Measurements from ENCODE around the gene SLC6A13. TPM values are rescaled to one million over a fixed set of nuclear protein-coding genes. Genes with fewer than 3 reads are reported as not detected.
A peak's percentile ranks its signal among the peaks of the same experiment; 100 is the strongest.

The SLC6A13 gene
- total and polyA plus RNA-seq, 2 of the 13 experiments (the other 11 are each of a cell fraction or from before 2014, with no cell fraction given): 0.05 to 0.15 TPM

DNA sequence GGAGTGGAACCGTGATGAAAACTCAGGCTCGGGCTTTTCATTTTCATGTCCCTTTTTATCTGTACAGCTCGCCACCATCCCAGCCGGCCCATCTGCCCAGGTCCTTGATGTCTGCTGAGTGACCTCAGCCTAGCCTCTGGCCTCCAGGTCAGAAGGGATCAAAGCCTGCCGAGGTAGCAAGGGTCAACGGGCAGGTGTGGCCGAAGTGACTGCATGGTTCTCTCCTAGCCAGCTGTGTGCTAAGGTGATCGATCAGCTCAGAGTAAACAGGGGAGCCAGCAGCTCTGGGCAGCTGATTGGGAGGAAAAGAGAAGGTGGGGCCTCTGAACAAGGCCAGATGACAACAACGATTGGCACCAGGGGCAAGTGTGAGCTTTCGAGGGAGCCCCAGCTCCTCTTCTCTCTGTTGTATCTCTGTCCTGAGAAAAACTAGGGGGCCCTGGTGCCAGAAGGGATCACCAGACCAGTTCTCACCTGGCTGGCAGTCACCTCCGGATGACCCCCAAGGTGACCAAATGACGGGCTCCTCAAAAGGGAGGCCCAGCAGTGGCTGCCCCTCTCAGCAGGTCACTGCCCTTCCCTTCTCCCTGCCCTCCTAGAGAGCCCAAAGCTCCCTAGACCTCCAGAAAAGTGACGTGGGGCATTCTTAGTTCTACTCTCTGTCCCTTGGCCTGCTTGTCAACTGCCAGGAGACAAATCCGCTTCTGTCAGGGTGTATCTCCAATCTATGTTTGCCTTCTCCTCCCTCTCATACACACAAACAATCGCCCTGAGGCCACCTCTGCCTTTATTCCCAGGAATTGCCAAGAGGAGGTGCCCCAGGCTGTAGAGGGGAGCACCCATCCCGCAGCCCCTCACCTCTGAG lies 52.1 kb downstream of the SLC6A13 start (continued):
- peak; percentile 70; the same call in 1 of the 3 replicates for TF ChIP-seq MXI1 (IDR thresholded peaks at IDR 0.05; ENCODE audit: borderline replicate concordance, low read depth, low read length)
- TF ChIP-seq CHCHD3 (CRISPR knock-in tag; IDR thresholded peaks at IDR 0.05): no peak
- TF ChIP-seq MLLT10 (CRISPR knock-in tag; IDR thresholded peaks at IDR 0.05): no peak
- TF ChIP-seq TCF7 (IDR thresholded peaks at IDR 0.05; ENCODE audit: low read depth): peak; percentile 100
- TF ChIP-seq ZNF224 (CRISPR knock-in tag; IDR thresholded peaks at IDR 0.05): no peak
- no peak for TF ChIP-seq HNRNPLL (IDR thresholded peaks at IDR 0.05; ENCODE audit: low read depth, low read length, poor library complexity, severe bottlenecking)
- TF ChIP-seq, protein P1, sequence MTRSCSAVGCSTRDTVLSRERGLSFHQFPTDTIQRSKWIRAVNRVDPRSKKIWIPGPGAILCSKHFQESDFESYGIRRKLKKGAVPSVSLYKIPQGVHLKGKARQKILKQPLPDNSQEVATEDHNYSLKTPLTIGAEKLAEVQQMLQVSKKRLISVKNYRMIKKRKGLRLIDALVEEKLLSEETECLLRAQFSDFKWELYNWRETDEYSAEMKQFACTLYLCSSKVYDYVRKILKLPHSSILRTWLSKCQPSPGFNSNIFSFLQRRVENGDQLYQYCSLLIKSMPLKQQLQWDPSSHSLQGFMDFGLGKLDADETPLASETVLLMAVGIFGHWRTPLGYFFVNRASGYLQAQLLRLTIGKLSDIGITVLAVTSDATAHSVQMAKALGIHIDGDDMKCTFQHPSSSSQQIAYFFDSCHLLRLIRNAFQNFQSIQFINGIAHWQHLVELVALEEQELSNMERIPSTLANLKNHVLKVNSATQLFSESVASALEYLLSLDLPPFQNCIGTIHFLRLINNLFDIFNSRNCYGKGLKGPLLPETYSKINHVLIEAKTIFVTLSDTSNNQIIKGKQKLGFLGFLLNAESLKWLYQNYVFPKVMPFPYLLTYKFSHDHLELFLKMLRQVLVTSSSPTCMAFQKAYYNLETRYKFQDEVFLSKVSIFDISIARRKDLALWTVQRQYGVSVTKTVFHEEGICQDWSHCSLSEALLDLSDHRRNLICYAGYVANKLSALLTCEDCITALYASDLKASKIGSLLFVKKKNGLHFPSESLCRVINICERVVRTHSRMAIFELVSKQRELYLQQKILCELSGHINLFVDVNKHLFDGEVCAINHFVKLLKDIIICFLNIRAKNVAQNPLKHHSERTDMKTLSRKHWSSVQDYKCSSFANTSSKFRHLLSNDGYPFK (CRISPR knock-in tag; IDR thresholded peaks at IDR 0.05; ENCODE audit: borderline replicate concordance): peak; percentile 50; the same call in 1 of the 2 replicates
- peak; percentile 100 for TF ChIP-seq NR2F2 (IDR thresholded peaks at IDR 0.05; ENCODE audit: borderline replicate concordance, low read depth)
- TF ChIP-seq ZNF496 (CRISPR knock-in tag; IDR thresholded peaks at IDR 0.05; ENCODE audit: insufficient replicate concordance): no peak
- TF ChIP-seq ARNT (IDR thresholded peaks at IDR 0.05): no peak
- TF ChIP-seq BORCS8-MEF2B (CRISPR knock-in tag; IDR thresholded peaks at IDR 0.05): peak; percentile 96
- TF ChIP-seq HDAC2 (CRISPR knock-in tag; IDR thresholded peaks at IDR 0.05): peak; percentile 100
- no peak for TF ChIP-seq ZNF235 (CRISPR knock-in tag; IDR thresholded peaks at IDR 0.05; ENCODE audit: borderline replicate concordance)
- TF ChIP-seq HNRNPK (IDR thresholded peaks at IDR 0.05; ENCODE audit: low read depth, low read length, poor library complexity, severe bottlenecking): no peak
- TF ChIP-seq ZNF749 (CRISPR knock-in tag; IDR thresholded peaks at IDR 0.05; ENCODE audit: borderline replicate concordance): 0 out of 2 replicates have a peak, but pooled peaks have one; percentile 38
- TF ChIP-seq, protein P2, sequence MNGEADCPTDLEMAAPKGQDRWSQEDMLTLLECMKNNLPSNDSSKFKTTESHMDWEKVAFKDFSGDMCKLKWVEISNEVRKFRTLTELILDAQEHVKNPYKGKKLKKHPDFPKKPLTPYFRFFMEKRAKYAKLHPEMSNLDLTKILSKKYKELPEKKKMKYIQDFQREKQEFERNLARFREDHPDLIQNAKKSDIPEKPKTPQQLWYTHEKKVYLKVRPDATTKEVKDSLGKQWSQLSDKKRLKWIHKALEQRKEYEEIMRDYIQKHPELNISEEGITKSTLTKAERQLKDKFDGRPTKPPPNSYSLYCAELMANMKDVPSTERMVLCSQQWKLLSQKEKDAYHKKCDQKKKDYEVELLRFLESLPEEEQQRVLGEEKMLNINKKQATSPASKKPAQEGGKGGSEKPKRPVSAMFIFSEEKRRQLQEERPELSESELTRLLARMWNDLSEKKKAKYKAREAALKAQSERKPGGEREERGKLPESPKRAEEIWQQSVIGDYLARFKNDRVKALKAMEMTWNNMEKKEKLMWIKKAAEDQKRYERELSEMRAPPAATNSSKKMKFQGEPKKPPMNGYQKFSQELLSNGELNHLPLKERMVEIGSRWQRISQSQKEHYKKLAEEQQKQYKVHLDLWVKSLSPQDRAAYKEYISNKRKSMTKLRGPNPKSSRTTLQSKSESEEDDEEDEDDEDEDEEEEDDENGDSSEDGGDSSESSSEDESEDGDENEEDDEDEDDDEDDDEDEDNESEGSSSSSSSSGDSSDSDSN (CRISPR knock-in tag; IDR thresholded peaks at IDR 0.05): peak; percentile 64
- TF ChIP-seq ZNF768 (CRISPR knock-in tag; IDR thresholded peaks at IDR 0.05): peak; percentile 23; the same call in 1 of the 2 replicates
- TF ChIP-seq, protein P3, sequence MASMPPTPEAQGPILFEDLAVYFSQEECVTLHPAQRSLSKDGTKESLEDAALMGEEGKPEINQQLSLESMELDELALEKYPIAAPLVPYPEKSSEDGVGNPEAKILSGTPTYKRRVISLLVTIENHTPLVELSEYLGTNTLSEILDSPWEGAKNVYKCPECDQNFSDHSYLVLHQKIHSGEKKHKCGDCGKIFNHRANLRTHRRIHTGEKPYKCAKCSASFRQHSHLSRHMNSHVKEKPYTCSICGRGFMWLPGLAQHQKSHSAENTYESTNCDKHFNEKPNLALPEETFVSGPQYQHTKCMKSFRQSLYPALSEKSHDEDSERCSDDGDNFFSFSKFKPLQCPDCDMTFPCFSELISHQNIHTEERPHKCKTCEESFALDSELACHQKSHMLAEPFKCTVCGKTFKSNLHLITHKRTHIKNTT (CRISPR knock-in tag; IDR thresholded peaks at IDR 0.05): no peak
- no peak for TF ChIP-seq NBN (conservative IDR thresholded peaks at IDR 0.05)
- TF ChIP-seq ZNF570 (CRISPR knock-in tag; IDR thresholded peaks at IDR 0.05; ENCODE audit: borderline replicate concordance): no peak
- TF ChIP-seq, protein P4, sequence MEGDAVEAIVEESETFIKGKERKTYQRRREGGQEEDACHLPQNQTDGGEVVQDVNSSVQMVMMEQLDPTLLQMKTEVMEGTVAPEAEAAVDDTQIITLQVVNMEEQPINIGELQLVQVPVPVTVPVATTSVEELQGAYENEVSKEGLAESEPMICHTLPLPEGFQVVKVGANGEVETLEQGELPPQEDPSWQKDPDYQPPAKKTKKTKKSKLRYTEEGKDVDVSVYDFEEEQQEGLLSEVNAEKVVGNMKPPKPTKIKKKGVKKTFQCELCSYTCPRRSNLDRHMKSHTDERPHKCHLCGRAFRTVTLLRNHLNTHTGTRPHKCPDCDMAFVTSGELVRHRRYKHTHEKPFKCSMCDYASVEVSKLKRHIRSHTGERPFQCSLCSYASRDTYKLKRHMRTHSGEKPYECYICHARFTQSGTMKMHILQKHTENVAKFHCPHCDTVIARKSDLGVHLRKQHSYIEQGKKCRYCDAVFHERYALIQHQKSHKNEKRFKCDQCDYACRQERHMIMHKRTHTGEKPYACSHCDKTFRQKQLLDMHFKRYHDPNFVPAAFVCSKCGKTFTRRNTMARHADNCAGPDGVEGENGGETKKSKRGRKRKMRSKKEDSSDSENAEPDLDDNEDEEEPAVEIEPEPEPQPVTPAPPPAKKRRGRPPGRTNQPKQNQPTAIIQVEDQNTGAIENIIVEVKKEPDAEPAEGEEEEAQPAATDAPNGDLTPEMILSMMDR (CRISPR knock-in tag; IDR thresholded peaks at IDR 0.05): peak; percentile 37
- no peak for TF ChIP-seq ZNF773 (CRISPR knock-in tag; IDR thresholded peaks at IDR 0.05; ENCODE audit: borderline replicate concordance)
